HG03460 (cell line): Measurements from ENCODE around the gene MAP1LC3A.
"Not testable (repeated sequence)": the region's sequence is repeated elsewhere in the genome, so short reads cannot be mapped to it uniquely, and the experiment has no call there.

Source experiments
- ATAC-seq: cut with Tn5 transposase; IDR thresholded peaks from one replicate; pipeline ENCODE4 v1.9.1; 2021; ENCODE audit not compliant: unreplicated experiment

The MAP1LC3A gene

DNA sequence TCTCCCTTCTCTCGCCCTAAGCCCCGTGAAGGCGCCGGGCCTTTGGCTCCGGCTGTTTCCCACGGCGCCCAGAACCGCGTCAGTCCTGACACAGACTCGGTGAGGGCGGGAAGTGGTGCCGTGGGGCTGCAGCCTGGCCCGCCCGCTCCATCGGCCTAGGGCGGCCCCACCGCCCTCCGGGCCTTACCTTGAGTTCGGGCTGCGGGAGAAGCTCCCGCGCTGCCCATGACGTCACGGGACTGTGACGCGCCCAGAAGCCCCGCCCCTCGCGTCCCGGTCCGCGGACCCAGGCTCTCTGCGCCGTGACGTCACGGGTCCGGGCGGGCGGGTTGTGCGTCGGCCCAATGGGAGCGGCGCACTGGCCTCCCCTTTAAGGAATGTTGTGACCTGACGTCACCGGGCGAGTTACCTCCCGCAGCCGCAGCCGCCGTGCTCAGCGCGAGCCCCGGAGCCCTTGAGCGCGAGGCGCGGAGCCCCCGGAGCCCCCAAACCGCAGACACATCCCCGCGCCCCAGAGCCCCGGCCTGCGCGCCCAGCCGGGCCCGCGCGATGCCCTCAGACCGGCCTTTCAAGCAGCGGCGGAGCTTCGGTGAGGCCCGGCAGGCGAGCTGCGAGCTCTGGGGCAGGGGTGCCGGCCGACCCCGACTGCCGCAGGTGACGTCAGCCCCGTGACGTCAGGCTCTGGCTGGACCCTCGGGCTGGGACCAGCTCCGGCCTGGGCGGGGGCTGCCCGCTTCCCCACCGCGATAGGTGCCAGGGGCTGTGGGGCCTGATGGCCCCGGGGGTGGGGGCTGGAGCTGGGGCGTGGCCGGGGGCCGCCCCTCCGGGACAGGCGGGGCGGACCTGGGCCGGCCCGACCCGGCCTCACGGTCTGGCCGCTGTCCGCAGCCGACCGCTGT, at the start of gene MAP1LC3A:
TSS of gene MAP1LC3A (plus strand) at position 399 of the 899 bp plus-strand sequence. CDS start at position 550, 151 bp downstream.
- ATAC-seq, result peak; percentile 61

DNA sequence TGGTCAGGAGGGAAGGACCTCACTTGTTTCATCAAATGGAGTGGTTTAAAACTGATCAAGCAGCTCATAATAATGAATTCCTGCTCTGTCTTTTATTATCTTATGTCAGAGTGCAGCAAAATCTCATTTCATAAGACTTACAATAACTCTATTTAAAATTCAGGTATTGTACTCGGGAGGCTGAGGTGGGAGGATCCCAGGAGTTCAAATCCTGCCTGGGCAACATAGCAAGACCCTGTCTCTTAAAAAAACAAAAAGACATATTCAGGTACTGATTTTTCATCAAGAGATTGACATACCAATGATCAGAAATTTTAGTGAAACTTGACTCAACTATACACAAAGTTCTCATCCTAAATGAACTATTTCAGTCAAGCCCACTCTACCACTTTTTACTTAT, 47.9 kb upstream of the MAP1LC3A start:
- no peak for ATAC-seq

GRCh38 chr20:34511891-34512265, 46.6 kb upstream of the MAP1LC3A start:
- no peak for ATAC-seq

DNA sequence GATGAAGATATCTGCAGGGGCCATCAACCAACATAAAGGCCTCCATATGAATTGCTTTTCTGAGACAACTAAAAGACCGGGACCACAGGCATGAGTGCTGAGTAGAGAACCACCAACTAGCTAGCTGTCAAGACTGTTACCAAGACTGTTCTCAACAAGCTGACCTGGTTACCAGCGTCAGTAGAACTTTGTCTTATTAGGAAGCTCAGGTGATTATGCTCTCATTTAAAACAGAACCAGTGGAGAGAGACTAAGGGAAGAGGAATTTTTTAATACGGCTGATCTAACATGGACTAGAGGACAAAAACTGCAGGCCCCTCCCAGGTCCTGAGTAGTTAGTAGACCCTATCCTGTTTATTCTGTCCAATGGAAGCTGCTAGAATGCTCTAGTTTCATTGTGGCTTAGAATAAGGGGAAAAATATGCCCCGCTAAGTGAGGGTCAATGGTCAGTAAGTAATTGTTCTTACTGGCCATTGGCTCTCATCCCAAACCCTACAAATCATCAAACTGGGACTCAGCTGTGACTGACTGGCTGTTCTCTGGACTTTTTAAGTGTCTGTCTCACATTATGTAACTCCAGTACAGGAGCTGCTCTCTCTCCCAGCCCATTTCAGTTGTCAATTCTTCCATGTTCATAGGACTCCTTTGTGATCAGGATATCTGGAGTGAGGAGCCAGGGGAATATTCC, 46.1 kb upstream of the MAP1LC3A start:
- ATAC-seq, result no peak

DNA sequence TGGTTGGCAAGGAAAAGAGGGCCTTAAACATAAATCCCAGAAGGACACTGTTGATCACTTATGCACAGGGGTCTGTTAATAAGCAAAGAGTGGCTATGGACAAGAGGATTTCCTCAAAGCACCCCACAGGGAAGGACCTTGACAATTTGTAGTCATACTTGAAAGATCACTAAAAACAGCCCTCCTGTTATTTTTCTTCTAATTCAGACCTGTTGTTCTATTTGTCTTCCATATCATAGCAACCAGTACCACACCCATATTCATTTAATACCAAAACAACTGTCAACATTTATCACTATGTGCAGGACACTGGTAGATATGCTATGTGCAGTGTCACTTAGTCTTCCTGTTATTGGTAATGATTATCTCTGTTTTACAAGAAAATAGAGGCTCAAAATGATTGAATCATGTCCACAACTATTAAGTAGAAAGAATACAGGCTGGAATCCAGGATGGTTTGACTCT, 45.5 kb upstream of the MAP1LC3A start:
- ATAC-seq, result no peak

- not testable (repeated sequence) for ATAC-seq
Measured at GRCh38 chr20:34514034-34514433, 44.5 kb upstream of the MAP1LC3A start.

GRCh38 chr20:34514897-34515483, 43.5 kb upstream of the MAP1LC3A start:
- ATAC-seq, result no peak

DNA sequence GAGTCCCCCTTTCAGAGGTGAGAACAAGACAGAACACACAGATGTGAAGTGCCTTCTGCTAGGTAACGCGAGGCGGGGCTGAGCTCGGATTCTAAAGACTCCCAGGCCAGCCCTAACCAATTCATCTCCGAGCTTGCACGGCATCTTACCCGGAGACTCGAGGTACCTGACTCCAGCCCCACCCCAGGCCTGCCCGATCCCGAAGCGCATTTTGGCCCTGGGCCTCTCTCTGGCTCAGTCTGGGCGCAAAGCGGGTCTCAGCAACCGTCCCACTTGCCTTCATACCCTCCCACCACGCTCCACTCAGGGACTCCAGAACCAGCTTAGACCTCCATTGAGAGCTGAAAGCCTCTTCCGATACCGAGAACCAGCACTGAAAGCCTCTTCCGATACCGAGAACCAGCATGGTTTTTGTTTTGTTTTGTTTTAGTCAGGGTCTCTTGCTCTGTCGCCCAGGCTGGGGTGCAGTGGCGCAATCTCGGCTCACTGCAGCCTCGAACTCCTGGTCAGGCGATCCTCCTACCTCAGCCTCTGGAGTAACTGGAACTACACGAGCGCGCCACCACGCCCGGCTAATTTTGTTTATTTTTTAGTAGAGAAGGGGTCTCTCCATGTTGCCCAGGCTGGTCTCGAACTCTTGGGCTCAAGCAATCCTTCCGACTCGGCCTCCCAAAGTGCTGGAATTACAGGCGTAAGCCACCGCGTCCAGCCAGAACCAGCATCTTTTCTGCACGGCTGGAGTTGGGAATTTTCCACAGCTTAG, 42.9 kb upstream of the MAP1LC3A start:
- ATAC-seq, result peak; percentile 49

GRCh38 chr20:34516247-34517113, 42.0 kb upstream of the MAP1LC3A start, which contains the start of gene DYNLRB1:
Gene DYNLRB1, plus strand, starts transcription at chr20:34516422. Its CDS starts 37 bp downstream, at chr20:34516459.
- peak; percentile 70 for ATAC-seq

- ATAC-seq, result no peak
Measured at GRCh38 chr20:34517114-34517505, 41.4 kb upstream of the MAP1LC3A start.

GRCh38 chr20:34518863-34519262, 39.7 kb upstream of the MAP1LC3A start:
- not testable (repeated sequence) for ATAC-seq

GRCh38 chr20:34519841-34520240, 38.7 kb upstream of the MAP1LC3A start:
- not testable (repeated sequence) for ATAC-seq

DNA sequence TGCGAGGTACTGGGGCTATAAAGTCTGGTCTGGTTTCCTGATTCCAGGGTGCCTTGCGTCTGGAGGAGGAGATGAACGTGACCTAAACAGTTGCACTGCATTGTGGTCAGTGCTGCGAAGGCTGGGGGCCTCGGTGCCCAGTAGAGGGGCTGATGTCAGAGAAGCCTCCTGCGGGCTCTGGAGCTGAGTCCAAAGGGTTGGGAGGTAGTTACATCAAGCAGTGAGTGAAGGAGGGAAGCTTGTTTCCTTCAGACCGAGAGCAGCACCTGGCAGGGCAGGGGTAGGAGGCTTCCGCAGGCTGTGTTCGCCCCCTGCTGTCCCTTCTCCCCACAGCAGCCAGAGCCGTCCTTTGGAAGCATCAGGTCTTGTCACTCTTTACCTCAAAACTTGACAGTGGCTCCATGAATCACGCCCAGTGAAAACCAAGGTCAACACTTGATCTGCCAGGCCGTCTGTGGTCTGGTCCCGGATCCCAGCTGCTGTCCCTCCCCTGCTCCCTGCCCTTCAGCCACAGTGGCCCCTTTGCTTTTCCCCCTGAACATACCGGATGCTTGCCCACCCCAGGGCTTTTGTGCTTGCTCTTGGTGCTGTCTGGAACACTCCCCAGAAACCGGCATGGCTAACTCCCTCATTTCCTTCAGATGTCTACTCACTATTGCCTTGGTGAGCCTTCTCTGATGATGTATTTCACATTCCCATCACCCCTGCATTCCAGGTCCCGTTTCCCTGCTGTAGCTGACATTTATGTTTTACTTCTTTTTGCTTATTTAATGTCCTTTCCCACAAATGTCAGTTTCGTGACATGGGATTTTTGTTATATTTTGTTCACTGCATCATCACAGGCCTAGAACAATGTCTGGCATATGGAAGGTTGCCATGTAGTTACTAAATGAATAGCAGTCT, 35.3 kb upstream of the MAP1LC3A start:
- ATAC-seq, result no peak

DNA sequence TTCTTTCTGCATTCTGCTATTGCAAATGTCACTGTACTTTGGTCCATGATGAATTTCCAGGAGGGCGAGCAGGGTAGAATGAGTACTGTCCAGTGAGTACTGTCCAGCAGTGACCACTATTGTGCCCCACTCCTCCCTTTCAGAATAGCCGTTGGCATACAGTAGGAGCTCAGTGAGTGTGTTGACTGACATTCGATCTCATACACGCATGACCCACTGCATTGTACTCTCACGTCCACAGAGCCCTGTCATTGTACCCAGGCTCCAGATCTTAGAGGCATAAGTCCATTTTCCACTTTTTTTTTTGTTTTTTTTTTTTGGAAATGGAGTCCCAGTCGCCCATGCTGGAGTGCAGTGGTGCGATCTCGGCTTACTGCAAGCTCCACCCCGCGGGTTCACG, 34.1 kb upstream of the MAP1LC3A start:
- ATAC-seq, result no peak

DNA sequence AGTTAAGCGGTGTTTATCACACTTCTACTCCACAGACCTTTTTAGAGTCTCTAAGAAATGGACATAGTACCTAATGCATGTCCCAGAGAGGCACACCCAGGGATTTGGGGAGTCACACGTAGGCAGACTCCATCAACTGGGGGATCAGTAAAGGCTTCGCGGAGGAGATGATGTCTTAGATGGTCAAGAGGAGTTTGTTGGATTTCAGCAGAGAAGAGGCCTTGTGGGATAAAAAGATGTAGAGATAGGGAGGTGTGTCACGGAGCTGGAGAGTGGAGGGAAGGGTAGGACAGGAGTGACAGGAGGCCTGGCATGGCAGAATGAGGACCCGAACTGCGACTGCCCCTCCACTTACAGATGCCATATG, 33.2 kb upstream of the MAP1LC3A start:
- no peak for ATAC-seq

GRCh38 chr20:34525709-34526416, 32.7 kb upstream of the MAP1LC3A start:
- no peak for ATAC-seq

- ATAC-seq, result no peak
Measured at GRCh38 chr20:34526466-34526865, 32.1 kb upstream of the MAP1LC3A start.

DNA sequence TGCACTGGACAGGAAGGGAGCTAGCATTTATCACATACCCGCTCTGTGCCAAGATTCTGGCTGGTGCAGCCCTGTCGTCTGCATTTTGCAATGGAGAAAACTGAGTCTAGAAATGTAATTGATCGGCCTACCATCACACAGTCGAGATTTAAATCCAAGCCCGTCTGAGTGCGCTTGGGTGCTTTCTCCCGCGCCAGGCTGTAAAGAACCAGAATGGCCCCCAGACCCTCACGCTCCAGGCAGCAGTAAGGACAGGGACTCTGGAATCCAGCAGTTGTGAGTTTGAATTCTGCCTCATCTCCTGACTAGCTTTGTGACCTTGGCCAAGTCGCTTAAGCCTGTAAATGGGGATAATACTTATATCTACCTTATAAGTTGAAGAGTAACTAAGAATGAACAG, 31.5 kb upstream of the MAP1LC3A start:
- no peak for ATAC-seq
